ENCODE results near the gene PRKCZ.

Gene PRKCZ

GRCh38 chr1:2049718-2050431, at the start of gene PRKCZ:
TSS of gene PRKCZ (plus strand) at chr1:2050411. CDS start at chr1:2050631, 220 bp downstream.
- FAIRE-seq: no peak

- FAIRE-seq: no peak
Observed at GRCh38 chr1:2000432-2000831, 49.8 kb upstream of the PRKCZ start.

- no peak for FAIRE-seq
Observed at GRCh38 chr1:2000850-2001249, 49.4 kb upstream of the PRKCZ start.

- FAIRE-seq: no peak
Observed at GRCh38 chr1:2001773-2002411, 48.3 kb upstream of the PRKCZ start.

- no peak for FAIRE-seq
Observed at GRCh38 chr1:2003541-2004131, 46.6 kb upstream of the PRKCZ start, which contains the start of gene CFAP74. TSS of gene CFAP74 (minus strand) at chr1:2003786. CDS start at chr1:1990956, 12,830 bp downstream.

- FAIRE-seq: no peak
Observed at GRCh38 chr1:2004856-2005255, 45.4 kb upstream of the PRKCZ start.

- FAIRE-seq: no peak
Observed at GRCh38 chr1:2009101-2010053, 40.8 kb upstream of the PRKCZ start.

- FAIRE-seq: no peak
Observed at GRCh38 chr1:2014181-2014580, 36.0 kb upstream of the PRKCZ start.

GRCh38 chr1:2014741-2015735, 35.2 kb upstream of the PRKCZ start:
- no peak for FAIRE-seq

- FAIRE-seq: no peak
Observed at GRCh38 chr1:2016123-2016522, 34.1 kb upstream of the PRKCZ start.

- FAIRE-seq: no peak
Observed at GRCh38 chr1:2018217-2019171, 31.7 kb upstream of the PRKCZ start.

- no peak for FAIRE-seq
Observed at GRCh38 chr1:2019172-2019543, 31.1 kb upstream of the PRKCZ start, which contains the start of gene GABRD. TSS of gene GABRD (plus strand) at chr1:2019345. CDS start at chr1:2019424, 79 bp downstream.

GRCh38 chr1:2019571-2020309, 30.5 kb upstream of the PRKCZ start:
- no peak for FAIRE-seq

- no peak for FAIRE-seq
Observed at GRCh38 chr1:2020310-2020655, 29.9 kb upstream of the PRKCZ start.

- FAIRE-seq: no peak
Observed at GRCh38 chr1:2021550-2021949, 28.7 kb upstream of the PRKCZ start.

GRCh38 chr1:2022063-2022770, 28.0 kb upstream of the PRKCZ start:
- FAIRE-seq: no peak

GRCh38 chr1:2023187-2023586, 27.0 kb upstream of the PRKCZ start:
- FAIRE-seq: no peak

- no peak for FAIRE-seq
Observed at GRCh38 chr1:2024451-2024850, 25.8 kb upstream of the PRKCZ start.

- no peak for FAIRE-seq
Observed at GRCh38 chr1:2024887-2025286, 25.3 kb upstream of the PRKCZ start.

Data from endometrium (tissue), 2 donors.